Stimulated activated CD4-positive, alpha-beta T cell treated with anti-CD3 and anti-CD28 coated beads, Interleukin-4, amount 100 ng/mL, for 24 hours (primary cell): ENCODE data around the gene KPNA4.
"Not testable (repeated sequence)": the region's sequence is repeated elsewhere in the genome, so short reads cannot be mapped to it uniquely, and the experiment has no call there.

ENCODE experiments used
- DNase-seq: peaks from one replicate; pipeline ENCODE4 v3.0.0-alpha.2; 2020

The KPNA4 gene

DNA sequence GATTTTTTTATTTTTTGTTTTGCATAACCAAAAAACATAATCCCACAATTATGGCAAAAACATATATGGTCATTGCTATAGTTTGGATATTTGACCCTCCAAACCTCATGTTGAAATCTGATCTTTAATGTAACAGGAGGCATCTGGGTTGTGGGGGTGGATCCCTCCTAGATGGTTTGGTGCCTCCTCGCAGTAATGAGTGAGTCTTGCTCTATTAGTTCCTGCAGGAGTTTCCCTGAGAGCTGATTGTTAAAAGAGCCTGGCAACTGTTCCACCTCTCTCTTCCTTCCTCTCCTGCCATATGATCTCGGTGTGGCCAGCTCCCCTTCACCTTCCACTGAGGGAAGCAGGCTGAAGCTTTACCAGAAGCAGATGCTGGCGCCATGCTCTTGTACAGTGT lies 82.6 kb downstream of the KPNA4 start:
- no peak for DNase-seq

DNA sequence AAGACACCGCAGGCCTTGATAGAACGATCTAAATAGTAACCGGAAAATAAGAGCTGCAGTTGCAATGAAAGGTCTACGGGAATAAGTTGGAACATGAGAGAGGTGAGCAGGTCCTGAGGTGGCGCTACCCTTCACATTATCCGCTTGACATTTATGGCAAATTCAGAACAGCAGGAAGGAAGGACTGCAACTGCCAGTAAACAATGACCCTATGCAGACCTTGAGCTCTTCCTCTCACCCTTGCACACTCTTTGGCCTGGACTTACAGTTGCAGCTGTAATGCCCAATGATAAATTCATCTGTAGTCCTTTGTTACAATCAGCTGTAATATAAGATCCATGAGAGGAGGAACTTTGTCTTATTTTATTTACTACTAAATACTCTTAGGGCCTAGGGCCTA lies 83.5 kb downstream of the KPNA4 start:
- no peak for DNase-seq

DNA sequence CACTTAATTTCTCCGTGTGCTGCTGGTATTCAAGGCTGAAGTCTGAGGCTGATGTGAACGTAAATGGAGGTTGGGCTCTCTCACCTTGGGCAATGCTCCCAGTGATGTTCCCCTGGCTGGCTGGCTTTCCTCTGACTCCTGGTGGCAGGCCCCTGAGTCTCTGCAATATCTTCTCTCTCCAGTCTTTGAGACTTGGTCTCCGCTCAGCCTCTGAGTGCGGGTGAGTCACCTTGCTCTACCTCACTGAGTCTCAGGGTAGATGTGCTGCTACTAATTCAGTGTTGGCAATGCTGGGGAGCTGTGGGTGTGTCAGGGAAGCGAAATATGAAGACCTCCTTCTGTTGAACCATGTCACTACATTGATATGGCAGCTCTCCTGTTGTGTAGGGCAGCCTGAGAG lies 84.4 kb downstream of the KPNA4 start:
- DNase-seq = no peak

DNA sequence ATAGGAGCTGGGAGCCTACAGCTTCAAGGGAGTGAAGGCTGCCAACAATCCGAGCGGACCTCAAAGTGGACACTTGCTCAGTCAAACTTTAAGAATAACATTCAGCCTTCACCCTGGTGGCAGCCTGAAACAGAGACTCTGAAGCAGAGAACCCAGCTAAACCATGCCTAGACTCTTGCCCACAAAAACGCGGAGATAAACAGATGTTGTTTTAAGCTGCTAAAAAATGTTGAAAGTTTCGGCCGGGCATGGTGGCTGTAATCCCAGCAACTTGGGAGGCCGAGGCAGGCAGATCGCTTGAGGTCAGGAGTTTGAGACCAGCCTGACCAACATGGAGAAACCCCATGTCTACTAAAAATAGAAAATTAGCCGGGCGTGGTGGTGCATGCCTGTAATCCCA lies 86.0 kb downstream of the KPNA4 start:
- no peak for DNase-seq

DNA sequence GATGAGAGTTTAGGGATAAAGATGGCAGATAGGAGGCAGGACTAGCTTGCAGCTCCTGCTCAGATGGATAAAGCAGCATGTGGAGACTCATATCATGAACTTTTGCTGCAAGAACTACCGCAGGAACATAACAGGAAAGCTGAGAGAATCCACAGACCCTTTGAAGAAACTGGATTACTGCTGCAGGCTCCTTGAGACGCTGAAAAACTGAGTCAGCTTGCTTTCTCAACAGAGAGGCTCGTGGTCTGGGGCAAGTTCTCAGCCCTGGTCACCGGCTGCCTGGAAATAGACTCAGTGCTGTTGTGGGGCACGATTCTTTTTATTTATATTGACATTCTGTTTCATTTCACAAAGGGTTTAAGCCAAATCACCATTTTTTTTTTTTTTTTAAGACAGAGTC lies 87.0 kb downstream of the KPNA4 start:
- no peak for DNase-seq

DNA sequence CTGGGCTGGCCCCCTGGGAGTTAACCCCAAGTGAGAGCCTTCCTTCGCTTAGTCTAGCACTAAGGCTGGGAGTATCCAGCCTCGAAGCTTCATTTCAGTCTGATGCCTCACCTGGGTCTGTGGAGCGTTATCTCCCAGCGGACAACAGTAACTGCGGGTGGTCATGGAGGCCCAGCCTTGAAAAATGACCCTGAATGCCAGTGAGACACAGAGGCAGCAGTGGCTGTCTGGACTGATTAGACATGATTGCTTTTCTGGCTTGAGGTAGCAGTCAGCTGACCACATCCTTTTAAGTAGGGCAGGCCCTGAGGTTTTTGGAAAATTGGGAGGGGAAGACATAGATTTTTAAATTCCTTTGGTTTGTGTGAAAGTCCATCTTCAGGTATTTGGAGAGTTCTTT lies 87.6 kb downstream of the KPNA4 start:
- DNase-seq = no peak

DNA sequence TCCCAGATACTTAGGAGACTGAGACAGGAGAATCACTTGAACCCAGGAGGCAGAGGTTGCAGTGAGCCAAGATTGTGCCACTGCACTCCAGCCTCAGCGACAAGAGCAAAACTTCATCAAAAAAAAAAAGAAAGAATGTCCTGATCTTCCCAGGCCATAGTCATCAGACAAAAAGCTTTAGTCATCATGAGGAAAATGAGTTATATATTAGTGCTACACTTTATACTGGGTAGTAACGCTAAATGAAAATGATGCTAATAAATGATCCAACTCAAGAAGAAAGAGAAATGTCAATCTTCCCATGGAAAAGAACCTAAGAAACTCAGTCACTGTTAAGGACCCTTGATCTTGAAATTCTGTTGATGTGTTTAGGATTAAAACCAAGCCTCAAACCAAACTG lies 89.5 kb downstream of the KPNA4 start:
- no peak for DNase-seq

DNA sequence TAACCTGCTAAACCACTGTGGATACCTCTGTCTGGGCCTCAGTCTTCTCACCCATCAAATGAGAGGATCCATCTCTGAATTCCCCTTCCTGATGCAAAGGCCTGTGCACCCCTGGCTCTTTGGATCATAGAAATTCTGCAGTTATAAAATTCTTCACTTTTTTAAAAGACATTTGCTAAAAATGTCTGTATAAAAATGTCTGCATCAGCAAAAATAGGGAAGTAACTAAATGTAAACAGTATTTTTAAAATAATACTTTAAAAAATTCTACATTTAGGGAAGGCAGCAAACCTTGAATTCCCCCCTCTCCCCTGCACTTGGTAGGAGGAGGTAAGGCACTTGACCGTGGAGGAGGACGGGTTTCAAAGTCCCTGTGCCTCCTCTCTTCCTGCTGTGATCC lies 90.2 kb downstream of the KPNA4 start:
- DNase-seq = no peak

DNA sequence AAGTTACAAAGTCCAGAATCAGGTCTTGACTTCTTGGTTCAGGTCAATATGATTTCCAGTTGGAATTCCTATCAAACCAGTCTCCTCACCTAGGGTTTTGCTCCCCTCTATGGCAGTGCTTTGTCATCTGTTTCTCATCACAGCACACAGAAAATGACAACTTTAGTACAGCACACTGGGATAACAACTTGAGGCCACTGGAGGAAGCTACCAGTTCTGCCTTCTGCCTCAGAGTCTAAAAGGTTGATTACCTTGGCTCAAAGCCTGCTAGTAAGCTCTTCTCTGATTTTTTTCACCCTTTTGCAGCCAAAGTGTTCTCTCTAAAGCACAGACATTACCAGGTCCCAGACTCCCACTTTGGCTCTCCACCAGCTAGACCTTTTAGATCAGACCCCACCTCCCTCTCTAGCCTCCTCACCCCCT lies 90.9 kb downstream of the KPNA4 start:
- DNase-seq = no peak

DNA sequence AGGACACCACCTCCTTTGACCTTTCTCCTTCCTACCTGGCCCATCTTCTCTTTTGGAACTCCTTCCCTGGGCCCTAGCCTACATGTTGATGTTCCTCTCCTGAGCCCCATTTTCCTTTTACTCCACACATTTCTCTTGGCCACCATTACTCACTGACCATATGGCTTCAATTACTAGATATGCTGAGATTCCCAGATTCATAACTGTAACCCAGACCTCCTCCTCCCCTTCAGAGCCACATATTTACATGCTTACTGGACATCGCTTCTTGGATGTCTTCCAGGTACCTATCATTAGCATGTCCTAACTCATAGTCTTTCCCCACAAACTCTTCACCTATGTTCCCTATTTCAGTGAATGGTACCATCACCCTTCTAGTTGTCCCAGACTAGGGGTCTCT lies 91.4 kb downstream of the KPNA4 start:
- no peak for DNase-seq

DNA sequence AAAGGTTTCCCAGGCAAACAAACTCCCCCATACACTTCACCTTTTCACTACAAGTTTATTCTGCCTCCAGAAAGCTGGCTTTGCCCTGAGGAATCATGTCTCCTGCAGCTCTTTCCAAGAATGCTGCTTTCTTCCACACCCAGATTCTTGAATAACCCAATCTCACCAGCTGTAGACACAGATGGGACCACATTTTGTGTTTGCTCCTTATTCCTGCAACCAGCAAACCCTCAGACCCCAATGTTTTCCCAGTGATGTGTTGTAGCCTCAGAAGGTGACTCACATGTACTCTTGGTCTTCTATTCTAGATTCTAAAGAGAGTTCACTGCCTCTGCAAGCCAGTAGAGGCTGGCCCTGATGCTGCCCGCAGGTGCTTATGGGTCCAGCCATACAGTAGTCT lies 92.2 kb downstream of the KPNA4 start:
- no peak for DNase-seq

DNA sequence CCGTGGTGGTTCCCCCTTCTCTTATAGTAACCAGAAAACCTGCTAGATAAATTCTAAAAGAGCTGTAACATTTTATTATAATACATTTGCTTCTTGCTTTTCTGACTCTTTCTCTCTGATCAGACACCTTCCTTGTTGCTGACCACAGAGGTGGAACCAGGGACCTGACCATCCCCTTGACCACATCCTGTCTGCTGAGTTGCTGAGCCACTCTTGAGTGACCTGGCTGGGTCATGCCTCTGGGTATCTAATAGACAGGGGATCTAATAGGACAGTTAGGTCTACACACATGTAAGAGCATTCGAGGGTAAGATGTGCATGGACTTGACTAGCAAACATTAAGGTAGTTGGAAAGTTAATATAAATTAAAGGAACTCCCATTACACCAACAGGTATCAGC lies 93.0 kb downstream of the KPNA4 start:
- DNase-seq = no peak

DNA sequence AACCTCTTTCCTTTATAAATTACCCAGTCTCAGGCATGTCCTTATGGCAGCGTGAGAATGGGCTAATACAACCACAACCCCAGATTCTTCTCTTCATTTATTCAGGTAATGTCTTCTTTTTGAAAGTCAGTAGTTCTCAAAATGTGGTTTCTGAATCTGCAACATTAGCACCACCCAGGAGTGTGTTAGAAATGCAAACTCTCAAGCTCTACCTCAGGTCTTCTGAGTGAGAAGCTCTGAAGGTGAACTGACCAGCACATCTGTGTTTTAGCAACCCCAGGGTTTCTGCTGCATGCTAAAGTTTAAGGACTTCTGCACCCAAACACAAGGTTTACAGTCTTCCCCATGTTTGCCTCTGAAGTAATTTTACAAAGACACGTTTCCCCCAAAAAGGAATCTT lies 93.5 kb downstream of the KPNA4 start:
- DNase-seq = no peak

DNA sequence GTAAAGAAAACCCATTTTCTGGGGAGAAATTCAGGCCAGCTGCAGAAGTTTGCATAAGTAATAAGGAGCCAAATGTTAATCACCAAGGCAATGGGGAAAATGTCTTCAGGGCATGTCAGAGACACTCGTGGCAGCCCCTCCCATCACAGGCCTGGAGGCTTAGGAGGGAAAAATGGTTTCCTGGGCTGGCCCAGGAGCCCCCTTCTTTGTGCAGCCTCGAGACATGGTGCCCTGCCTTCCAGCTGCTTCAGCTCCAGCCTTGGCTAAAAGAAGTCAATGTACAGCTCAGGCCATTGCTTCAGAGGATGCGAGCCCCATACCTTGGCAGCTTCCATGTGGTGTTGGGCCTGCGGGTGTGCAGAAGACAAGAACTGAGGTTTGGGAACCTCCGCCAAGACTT lies 95.2 kb downstream of the KPNA4 start:
- no peak for DNase-seq

DNA sequence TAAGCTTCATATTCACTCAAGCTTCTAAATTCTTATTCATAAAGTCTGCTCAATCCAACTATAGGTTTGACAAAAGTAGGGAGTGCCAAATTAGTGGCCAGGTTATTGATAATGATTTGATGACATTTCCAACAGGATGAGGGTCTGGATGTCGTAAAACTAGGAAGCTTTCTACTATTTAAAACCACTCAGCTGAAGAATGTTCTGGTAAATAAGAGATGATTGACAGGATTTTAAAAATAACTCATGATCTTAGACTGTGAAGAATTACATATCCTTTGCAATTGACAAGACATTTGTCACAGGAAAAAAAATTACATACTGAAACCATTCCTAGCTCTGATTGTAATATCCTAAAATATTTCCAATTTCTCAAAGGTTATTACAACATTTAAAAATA lies 100.4 kb downstream of the KPNA4 start:
- DNase-seq = no peak

DNA sequence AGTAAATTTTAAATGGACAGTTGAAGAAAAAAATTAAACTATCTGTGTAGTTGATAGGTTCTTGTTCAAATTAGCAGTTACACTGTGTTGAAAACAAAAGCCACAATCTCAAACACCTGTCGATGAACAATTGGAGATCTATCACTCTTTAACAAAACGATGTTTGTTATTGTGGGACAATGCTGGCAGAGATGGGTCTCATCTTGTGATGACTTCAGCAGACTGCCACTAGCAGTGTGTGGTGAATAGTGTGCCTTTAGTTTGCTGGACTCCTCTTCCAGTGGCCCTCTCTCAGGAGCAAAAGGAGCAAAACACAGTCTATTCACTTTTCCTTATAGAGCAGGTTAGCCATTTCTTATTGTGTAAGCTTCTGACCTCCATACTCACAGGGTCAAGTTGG lies 101.0 kb downstream of the KPNA4 start:
- no peak for DNase-seq

DNA sequence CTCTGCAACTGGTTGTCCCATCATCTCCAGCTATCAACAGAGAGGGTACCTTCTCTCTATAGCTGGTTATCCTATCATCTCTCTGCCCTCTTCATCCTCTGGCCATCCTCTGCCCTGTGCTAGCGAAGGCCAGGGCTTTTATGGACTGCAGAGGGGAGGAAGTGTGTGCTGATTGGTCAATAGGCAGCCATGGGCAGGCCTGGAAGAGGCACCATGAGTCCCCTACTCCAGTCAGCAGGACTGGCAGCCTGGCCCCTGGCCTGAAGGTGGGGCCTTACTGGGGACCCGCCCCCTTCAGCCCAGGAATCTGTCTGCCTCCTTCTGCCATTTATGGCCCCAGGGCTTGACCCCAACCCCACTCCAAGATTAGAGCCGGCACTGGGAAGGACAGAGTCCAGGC lies 105.3 kb downstream of the KPNA4 start:
- DNase-seq = no peak

DNA sequence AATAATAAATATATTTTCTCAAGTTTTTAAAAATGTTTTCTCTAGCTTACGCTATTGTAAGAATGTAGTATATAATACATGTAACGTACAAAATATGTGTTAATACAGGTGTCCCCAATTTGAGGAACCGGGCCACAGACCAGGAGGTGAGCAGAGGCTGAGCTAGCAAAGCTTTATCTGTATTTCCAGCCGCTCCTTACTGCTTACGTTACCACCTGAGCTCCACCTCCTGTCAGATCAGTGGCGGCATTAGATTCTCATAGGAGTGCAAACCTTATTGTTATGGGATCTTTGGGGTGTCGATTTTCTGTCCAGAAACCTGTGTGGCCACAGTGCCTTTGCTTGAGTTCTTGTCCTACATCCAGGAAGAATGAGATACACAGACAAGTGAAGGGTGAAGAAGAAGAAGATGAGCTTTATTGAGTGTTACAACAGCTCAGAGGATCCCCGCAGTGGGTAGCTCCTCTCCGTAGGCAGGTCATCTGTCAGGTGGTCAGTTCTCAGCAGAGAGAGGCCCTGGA lies 105.9 kb downstream of the KPNA4 start:
- DNase-seq = no peak

DNA sequence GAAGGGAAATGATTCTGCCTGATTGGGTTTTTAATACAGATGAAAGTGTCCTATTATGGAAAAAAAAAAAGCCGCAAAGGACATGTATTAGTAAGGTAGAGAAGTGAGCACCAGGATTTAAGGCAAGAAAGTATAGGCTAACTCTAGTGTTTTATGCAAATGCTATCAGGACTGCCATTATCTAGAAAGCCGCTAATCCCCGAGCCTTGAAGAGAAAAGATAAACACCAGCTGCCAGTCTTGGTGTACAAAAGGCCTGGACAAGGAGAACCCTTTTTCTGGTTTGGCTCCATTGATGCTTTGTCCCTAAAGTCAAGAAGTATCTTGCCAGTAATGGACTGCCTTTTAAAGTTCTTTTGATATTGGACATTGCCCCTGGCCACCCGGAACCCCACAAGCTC lies 107.2 kb downstream of the KPNA4 start:
- DNase-seq = no peak

DNA sequence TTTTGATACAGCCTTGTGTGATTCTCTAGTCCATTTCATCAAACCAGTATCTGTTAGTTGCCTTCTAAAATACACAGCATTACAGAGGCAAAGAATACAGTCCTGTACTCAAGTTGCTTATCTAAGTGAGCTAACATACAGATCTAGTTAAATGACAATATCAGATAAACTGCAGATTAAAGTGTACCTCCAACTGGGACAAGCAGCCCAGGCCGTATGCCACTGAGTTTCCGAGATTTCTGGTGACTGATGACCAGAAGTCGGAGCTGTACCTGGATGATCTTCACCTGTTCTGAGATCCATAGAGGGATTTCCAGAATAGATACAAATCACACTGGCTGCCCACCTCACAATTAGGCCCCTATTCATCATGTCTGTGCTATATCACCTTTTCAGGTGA lies 109.5 kb downstream of the KPNA4 start:
- no peak for DNase-seq

DNA sequence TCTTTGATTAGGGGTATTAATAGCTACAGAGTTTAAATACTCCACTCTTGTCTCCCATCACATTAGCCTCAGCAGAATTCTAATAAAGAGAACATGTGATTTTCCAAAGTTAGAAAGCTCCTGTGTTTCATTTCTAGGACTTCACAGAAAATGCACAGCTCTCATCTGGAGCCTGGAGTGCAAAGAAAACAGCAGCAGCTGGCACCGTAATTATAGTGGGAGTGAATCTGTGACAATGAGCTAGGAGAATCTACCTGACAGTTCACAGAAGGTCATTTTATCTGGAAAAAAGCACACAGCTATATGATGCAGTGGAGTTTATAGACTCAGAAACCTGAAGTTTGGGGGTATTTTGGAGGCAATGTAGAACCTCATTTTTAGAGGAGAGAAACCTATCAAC lies 110.4 kb downstream of the KPNA4 start:
- DNase-seq = no peak

DNA sequence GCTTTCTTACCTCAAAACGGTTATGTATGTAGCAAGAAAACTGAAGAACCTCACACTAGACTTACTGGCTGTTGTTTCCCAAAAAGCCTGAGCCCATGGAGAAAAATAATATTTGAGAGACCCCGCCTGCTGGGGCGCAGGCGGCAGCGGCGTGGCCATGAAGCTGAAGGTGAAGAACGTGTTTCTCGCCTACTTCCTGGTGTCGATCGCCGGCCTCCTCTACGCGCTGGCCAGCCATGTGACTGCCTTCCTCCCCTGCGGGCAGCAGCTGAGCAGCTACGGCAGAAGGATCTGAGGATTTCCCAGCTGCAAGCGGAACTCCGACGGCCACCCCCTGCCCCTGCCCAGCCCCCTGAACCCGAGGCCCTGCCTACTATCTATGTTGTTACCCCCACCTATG lies 113.1 kb downstream of the KPNA4 start:
- DNase-seq = not testable (repeated sequence)

DNA sequence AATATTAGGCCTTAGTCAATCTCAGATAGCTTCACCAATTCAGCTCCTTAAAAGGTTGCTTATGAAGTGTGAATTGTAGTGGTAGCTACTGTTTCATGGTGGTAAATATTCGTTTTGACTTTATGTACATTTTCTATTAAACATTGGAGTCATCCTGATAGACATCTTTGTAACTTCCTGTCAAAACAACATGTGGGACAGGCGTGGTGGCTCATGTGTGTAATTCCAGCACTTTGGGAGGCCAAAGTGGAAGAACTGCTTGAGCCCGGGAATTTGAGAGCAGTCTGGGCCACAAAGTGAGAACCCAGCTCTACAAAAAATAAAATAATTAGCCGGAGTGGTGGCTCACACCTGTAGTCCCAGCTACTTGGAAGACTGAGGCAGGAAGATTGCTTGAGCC lies 113.8 kb downstream of the KPNA4 start:
- DNase-seq = no peak

DNA sequence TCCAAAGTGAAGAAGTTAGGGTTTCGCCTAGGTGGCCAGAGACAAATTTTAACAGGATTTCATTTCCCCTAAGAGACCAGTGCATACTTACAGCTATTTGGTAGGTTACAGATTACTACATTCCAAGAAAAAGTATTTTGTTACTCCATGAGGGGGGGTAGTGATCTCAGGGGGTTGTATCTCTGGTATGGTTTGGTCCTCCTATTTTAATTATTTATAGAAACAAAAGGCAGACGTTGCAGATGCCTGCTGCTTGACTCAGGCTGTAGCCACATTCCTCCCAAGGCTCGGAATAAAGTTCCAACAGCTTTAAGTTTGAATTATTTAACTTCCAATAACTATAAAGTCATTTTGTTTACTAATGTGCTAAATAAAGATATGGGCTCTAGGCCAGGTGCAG lies 114.5 kb downstream of the KPNA4 start:
- DNase-seq = no peak

DNA sequence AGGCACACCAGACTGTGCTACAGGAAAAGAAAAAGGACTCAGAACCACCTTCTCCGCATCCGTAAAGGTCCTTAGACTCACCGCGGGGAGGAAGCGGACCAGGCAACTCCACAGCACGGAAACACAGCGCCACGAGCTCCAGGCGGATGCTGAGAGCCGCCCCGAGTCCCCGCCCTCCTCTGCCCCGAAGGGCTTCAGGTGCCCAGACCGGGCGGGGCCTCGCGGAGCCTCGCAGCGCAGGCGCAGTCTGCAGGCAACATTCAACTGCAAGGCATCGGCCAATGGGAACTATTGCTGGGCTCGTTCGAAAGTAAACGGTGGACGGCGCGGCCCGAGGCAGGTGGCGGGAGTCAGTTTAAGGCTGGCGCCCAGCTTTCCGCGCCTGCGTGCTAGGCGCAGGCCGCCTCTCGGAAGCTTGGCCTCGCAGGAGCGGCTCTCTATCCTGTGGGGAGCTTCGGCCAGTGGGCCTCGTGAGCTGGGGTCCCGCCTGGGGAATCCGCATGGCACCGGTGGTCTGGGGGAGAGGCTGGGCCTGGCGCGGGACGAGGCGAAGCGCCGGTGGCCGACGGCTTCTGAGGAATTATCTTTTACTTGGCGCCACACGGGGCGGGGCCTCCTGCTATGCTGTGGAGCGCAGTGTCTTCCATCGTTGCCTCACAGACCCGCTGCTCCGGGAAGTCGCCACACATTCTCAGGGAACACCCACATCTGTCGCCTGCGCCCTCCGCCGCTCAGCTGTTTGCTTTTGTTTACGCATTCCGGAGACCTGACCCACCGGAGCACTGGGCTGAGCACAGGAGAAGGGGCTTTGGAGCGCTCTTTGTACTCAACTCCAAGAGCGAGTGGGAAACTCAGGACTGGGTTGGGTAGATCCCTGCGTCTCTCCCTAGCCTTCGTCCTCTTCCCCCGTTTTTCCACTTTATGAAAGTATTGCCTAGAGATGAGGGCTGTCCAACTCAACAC lies 115.5 kb downstream of the KPNA4 start, which contains the start of gene TRIM59:
Gene TRIM59, minus strand, starts transcription at position 151 of the 963 bp plus-strand sequence. CDS start 10,603 bp downstream, outside the sequence.
- DNase-seq = peak; percentile 96
